ENCODE results near the gene NPC1. TPM values are rescaled to one million over a fixed set of nuclear protein-coding genes. Genes with fewer than 3 reads are reported as not detected.
A peak's percentile ranks its signal among the peaks of the same experiment; 100 is the strongest.

The NPC1 gene
- total and polyA plus RNA-seq, 2 of the 8 experiments (the other 6 are each of a cell fraction or from before 2014, with no cell fraction given), result 34.1 to 39.5 TPM

GRCh38 chr18:23498877-23499276, 87.4 kb downstream of the NPC1 start (continued):
- TF ChIP-seq CHD7 (IDR thresholded peaks at IDR 0.05; ENCODE audit: insufficient replicate concordance, low read length) (no peak), SP1 (IDR thresholded peaks at IDR 0.05; ENCODE audit: low read depth, low read length) (no peak), EZH2 (IDR thresholded peaks at IDR 0.05; ENCODE audit: low read depth, low read length, severe bottlenecking) (no peak), CHD1 (IDR thresholded peaks at IDR 0.05; ENCODE audit: low read depth, low read length) (no peak), RBBP5 (IDR thresholded peaks at IDR 0.05; ENCODE audit: borderline replicate concordance, low read depth, low read length) (no peak), KDM1A (IDR thresholded peaks at IDR 0.05; ENCODE audit: borderline replicate concordance, low read length) (no peak), YY1 (IDR thresholded peaks at IDR 0.05; ENCODE audit: low read depth, low read length) (0 out of 2 replicates have a peak, but pooled peaks have one; percentile 12), BRCA1 (IDR thresholded peaks at IDR 0.05; ENCODE audit: low read depth, low read length) (no peak), JUN (IDR thresholded peaks at IDR 0.05; ENCODE audit: low read depth, low read length) (no peak), CEBPB (IDR thresholded peaks at IDR 0.05; ENCODE audit: low read depth, low read length) (no peak), CHD2 (IDR thresholded peaks at IDR 0.05; ENCODE audit: low read length) (no peak), SRF (IDR thresholded peaks at IDR 0.05; ENCODE audit: low read depth, low read length) (no peak), RAD21 (IDR thresholded peaks at IDR 0.05 in 1 of 2, conservative IDR thresholded peaks at IDR 0.05 in 1 of 2; ENCODE audit: low read depth in 2 of 2, low read length in 2 of 2) (peak; percentile 66 to 75)

Data from H1 (cell line).